Medulla oblongata (tissue), 1 donor: ENCODE results near the gene IQUB.
"Not testable (repeated sequence)": the region's sequence is repeated elsewhere in the genome, so short reads cannot be mapped to it uniquely, and the experiment has no call there.

Experiments
- DNase-seq: peaks from one replicate; pipeline ENCODE4 v3.0.0-alpha.2; 2015; ENCODE audit errors: extremely low spot score

The IQUB gene

DNA sequence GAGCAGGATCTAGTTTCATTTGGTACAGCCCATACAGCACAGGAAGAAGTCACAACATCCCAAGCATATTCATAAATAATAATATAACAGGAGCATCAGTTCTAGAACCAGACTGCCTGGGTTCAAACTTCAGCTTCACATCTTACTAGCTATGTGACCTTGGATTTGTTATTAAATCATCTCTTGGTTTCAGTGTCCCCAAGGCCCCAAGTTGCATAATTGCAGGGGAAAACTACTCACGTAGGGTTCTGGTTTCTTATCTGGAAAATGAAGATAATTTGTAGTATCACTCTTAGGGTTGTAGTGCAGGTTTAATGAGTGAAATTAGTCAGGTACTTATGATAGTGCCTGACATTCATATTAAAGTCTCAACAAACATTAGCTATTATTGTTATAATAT lies 5.5 kb upstream of the IQUB start:
- DNase-seq: no peak

DNA sequence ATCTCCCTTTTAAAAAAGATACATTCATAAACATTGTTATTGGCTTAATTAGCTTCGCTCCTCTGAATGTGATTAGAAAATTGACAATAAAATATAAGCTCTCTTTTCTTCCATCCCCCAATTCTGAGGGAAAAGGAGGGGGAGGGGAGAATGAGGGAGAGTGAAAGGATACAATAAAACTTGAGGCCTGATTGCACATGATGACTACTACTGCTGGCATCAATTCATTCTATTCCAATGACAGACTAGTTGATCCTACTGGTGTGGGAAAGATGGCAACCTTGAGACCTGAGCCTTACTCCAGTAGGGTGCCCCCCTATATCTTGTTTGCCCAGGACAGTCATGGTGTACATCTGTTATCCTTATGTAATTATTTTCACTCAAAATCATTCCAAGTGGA lies 4.5 kb upstream of the IQUB start:
- no peak for DNase-seq

- DNase-seq: no peak
Measured at GRCh38 chr7:123538189-123538714, 3.9 kb upstream of the IQUB start.

DNA sequence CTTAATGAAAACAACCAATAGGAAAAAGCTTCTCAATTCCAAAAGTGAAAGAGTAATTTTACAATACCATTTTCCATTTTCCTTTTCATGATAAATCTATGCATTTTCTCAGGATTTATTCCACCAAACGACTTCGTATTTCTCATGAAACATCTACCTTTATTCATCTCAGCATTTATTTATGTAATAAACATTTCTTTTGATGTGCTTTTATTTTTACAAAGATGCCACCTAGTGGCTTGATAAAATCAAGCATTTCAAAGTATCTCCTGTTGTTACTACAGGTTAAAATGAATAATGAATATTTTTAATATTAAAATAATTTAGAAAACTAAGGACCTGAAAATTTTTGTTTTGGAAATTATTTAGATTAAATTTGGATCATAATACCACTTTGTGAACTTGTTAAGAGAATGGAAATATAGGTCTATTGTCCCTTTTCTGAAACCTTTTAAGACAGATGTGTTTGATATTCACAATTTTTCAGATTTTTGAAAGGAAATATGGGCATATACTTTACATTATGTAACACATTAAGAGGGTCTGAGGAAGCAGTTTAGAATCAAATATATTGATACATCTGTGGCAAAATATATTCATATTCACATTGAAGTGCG lies 2.7 kb upstream of the IQUB start:
- peak; percentile 49 for DNase-seq

GRCh38 chr7:123535517-123535916 lies 1.1 kb upstream of the IQUB start:
- no peak for DNase-seq

- no peak for DNase-seq
Measured at GRCh38 chr7:123533929-123534382, 439 bp downstream of the IQUB start.

DNA sequence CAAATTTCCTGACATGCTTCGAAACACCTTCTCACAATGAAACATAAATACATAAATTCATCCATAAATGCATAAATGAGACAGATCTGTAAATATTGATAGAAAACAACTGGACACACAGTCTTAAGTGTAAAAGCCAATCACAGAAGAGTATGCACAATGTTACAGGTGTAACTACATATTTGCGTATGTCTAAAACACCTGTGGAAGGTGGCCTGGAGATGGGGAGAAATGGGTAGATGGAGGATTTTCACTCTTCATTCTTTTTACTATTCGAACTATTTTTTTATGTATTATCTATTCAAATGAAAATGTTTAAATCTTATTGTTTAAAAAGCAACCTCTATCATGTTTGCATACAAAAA lies 860 bp downstream of the IQUB start:
- DNase-seq: no peak

- not testable (repeated sequence) for DNase-seq
Measured at GRCh38 chr7:123532788-123533552, 1.4 kb downstream of the IQUB start.

DNA sequence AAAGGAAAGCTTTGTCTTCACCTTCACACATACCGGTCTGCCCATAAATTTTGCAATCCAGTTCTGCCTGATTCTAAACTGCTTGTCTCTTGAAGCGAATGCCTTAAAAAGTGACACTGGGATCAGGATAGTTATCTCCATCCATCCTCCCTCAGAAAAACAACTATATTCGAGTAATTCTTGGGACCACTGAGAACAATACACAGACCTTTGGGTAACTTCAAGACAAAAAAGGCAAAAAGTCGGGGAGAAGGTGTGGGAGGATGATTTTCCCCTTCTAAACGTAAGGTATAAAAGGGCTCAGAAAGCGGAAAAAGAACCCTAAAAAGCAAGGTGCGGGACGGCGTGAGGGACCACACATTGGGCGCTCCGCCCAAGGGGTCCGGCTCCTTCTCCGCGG lies 2.1 kb downstream of the IQUB start:
- not testable (repeated sequence) for DNase-seq

DNA sequence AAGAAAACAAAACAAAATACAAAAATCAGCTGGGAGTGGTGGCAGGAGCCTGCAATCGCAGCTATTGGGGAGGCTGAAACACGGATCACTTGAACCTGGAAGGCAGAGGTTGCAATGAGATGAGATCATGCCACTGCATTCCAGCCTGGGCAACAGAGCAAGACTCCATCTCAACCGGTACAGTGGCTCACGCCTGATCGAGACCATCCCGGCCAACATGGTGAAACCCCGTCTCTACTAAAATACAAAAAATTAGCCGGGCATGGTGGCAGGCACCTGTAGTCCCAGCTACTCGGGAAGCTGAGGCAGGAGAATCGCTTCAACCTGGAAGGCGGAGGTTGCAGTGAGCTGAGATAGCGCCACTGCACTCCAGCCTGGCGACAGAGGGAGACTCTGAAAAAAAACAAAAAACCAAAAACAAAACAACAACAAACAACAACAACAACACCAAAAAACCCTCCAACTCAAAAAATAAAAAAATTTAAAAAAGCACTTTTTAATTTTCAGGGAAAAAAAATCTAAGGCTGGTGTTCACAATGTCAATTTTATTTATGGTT lies 4.3 kb downstream of the IQUB start:
- DNase-seq: not testable (repeated sequence)

DNA sequence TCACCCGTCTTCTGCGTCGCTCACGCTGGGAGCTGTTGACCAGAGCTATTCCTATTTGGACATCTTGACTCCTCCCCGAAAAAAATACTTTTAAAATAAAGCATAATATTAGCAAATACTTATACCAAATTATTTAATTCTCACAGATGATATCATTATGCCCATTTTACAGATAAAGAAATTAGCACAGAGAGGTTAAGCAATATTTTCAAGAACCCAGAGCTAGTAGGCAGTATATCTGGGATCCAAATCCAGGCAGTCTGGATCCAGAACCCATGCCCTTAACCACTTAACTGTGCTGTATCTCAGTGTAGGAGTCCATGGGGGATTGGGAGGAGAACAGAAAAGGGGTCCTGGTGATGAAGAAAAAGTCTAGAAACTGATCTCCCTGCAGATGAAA lies 6.1 kb downstream of the IQUB start:
- DNase-seq: no peak

GRCh38 chr7:123527712-123528225 lies 6.6 kb downstream of the IQUB start:
- not testable (repeated sequence) for DNase-seq

- DNase-seq: not testable (repeated sequence)
Measured at GRCh38 chr7:123526533-123526932, 7.9 kb downstream of the IQUB start.

DNA sequence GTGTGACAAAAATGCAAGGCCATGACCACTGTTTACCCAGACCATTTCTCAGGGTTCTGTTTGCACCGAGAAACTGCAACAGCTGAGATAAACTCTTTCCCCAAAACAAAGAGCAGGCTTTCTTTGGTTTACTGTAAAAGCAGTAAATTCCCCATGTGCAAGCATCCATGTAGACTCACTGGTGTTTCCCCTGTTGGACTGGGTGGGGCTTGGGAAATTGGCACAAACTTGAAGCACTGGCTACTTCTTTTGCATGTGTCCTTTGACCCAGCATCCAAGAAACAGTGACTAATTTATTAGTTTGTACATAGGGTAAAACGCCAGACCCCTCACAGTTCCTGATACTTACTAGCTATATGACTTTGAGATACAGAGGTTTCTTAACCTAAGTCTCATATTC lies 12.3 kb downstream of the IQUB start:
- DNase-seq: no peak

- no peak for DNase-seq
Measured at GRCh38 chr7:123505221-123505620, 29.2 kb downstream of the IQUB start.

DNA sequence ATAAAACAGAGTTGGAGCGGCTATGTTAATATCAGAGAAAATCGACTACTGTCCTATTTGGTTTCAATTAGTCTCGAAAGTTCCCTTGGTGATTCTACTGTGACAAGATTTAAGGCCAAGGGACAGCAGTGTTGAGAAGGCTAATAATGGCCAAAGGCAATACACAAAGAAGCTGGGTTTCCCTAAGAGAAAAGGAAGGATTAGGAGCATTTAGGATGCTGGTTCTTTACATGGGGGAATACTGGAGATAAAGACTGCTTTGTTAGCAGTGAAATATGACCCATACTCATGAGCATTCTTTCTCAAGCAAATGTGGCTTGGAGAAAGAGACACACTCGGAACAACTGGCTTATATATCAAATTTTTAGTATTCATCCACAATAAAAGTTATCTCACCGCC lies 32.2 kb downstream of the IQUB start:
- DNase-seq: no peak

DNA sequence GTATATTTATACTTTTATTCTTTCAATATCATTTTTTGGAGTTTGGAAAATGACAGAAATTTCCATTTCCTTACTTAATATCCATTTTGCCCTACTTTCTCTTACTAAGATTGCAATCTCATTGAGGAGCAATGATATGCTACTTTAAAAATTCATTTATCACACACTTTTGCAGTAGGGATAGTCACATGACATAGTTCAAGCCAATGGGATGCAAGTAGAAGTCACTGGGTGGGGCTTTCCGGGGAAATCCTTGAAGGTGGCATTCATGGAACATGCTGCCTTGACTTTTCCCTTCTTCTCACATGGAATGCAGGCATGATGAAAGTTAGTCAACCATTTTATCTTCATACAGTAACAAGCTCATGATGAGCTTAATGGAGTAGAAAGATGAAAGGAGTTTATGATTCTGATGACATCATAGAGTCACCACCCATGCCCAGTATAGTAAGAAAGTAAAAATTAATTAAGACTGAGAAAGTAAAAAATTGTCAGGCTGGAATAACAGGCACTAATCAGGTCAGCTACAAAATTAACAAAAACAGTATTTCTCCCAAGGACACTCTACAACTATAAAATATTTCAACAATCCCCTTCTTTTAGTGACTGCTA lies 33.4 kb downstream of the IQUB start:
- DNase-seq: no peak

GRCh38 chr7:123499211-123499970 lies 35.0 kb downstream of the IQUB start:
- no peak for DNase-seq

GRCh38 chr7:123498601-123499000 lies 35.8 kb downstream of the IQUB start:
- no peak for DNase-seq

DNA sequence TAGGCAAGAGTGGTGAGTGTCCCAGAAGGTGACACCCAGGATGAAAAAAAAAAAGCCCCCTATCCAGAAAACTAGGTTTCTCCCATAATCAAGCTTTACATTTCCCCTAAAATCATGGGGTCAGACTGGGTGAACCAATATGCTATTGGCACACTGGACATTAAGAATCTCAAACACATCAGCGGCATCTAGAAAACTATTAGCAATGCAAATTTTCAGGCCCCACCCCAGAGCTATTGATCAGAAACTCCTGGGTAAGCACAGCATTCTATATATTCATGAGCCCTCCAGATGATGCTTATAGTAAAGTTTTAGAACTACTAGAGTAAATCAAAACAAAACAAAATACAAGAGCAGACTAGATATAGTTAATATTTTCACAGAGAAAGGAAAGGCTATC lies 36.4 kb downstream of the IQUB start:
- no peak for DNase-seq

DNA sequence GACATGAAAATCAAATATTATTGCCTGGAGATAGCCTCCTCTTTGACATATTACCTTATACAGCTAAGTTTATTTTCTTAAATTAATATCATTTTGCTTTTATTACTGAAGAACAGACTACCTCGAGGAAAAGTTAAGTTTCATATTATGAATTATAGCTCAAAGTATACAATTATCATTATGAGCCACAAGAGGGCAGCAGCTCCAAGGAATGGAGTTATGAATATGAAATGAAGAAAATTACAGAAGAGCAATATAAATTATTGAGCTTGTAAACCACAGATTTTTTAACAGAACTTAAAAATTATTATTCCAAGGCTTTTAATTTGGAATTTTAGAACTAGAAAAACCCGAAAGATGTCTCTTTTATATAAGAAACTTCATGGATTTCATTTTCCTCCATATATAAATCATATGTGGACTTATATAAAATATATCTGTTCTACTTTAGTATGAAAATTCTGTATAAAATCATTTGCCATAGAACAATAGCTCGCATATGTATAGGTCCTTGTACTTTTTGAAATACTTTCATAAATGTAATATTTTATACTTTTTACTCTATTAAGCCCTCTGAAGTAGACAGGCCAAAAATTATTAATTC lies 40.1 kb downstream of the IQUB start:
- DNase-seq: peak; percentile 43
